Immature natural killer cell (primary cell): Measurements from ENCODE around the gene EEIG1. TPM values are rescaled to one million over a fixed set of nuclear protein-coding genes. Genes with fewer than 3 reads are reported as not detected.
A peak's percentile ranks its signal among the peaks of the same experiment; 100 is the strongest.
"Not testable (repeated sequence)": the region's sequence is repeated elsewhere in the genome, so short reads cannot be mapped to it uniquely, and the experiment has no call there.

Experiments used
- DNase-seq, 3 donors: peaks; one replicate each; pipeline ENCODE4 v3.0.0; 2022; ENCODE audit warnings: mixed read lengths in 1 of 3
- H3K27ac Mint-ChIP-seq, 6 donors: one replicate each; pipeline ENCODE4 v1.8.0; 2020; ENCODE audit warnings: mixed read lengths in 6 of 6, mild to moderate bottlenecking in 5 of 6, inconsistent platforms in 4 of 6, moderate library complexity in 3 of 6
- H3K27me3 Mint-ChIP-seq, 3 donors: one replicate each; pipeline ENCODE4 v1.8.0; 2020 to 2021; ENCODE audit warnings: low read depth in 3 of 3, mild to moderate bottlenecking in 3 of 3, mixed read lengths in 3 of 3, moderate library complexity in 3 of 3, inconsistent platforms in 1 of 3
- H3K36me3 Mint-ChIP-seq, 3 donors: one replicate each; pipeline ENCODE4 v1.8.0; 2020; ENCODE audit warnings: mixed read lengths in 3 of 3, inconsistent platforms in 2 of 3, mild to moderate bottlenecking in 2 of 3
- H3K4me1 Mint-ChIP-seq, 2 donors: one replicate each; pipeline ENCODE4 v1.8.0; 2020; ENCODE audit warnings: inconsistent platforms in 2 of 2, mild to moderate bottlenecking in 2 of 2, mixed read lengths in 2 of 2, moderate library complexity in 1 of 2
- H3K4me3 Mint-ChIP-seq, 5 donors: one replicate each; pipeline ENCODE4 v1.8.0; 2020; ENCODE audit warnings: mild to moderate bottlenecking in 5 of 5, mixed read lengths in 5 of 5, inconsistent platforms in 3 of 5, moderate library complexity in 3 of 5
- H3K9me3 Mint-ChIP-seq, 6 donors: one replicate each; pipeline ENCODE4 v1.8.0; 2020; ENCODE audit warnings: mild to moderate bottlenecking in 6 of 6, mixed read lengths in 6 of 6, inconsistent platforms in 4 of 6, moderate library complexity in 3 of 6
- polyA plus RNA-seq, 3 donors: library from polyadenylated mRNA; unstranded; fragments of 300-500 nt; fragmentation: Illumina TruSeq; gene quantifications; one replicate each; pipeline ENCODE4 v1.2.3, GENCODE V29; 2021

EEIG1 gene
- polyA plus RNA-seq = 10 to 100 TPM in 2 of 3 donors, 1 to 10 TPM in 1; 7.6 to 19.6 (median 14.7) TPM

DNA sequence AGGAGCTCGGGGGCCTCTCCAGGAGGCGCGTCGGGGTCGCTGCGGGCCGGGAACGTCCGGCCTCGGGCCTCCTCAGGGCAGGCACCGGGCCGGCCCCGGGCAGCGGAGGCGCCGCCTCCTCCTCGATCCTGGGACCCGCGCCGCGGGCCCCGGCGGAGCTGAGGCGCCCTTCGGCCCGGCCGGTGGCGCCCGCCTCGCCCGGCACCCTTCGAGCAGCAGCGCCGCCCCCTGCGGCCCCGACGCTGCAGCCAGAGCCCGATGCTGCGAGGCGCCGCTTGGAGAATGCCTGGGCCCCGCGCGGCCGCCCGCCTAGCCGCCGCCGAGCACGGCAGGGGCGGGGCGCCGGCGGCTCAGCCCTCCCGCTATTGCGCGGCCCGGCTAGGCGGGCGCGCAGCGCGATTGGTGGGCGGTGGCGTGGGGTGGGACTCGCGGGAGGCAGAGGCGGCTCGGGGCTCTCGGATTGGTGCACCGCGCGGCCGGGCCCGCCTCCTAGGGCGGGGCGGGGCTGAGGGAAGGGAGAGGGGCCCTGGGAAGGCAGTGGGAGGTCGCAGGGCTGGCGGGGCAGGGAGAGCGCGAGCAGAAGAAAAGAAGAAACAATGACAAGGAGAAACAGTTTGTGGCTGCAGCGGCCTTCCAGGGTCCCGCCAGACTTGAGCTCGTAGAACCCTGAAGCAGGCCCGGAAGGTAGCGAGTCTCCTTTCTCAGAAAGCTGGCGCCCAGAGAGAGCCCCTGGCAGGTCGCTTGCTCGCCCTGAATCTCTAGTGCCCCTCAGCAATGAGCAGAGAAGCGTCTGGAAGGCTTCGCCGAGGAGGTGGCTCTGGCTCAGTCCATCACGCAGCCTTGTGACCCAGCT is at the start of gene EEIG1:
EEIG1 (minus strand) TSS at position 284 of the 853 bp plus-strand sequence. CDS start 852 bp downstream, outside the sequence.
- no peaks in the 10 kb centered on the region for H3K9me3 Mint-ChIP-seq
- DNase-seq = peak; percentile 96 to 97 (median 96)
- no peaks in the 10 kb centered on the region for H3K36me3 Mint-ChIP-seq
- peak within 1 kb of the TSS; percentile 76 to 94 (median 90) for H3K27ac Mint-ChIP-seq
- peaks cover 1 to 5% (median 2%) of the 10 kb centered on the region in 3 donors for H3K27me3 Mint-ChIP-seq
- H3K4me3 Mint-ChIP-seq = peak within 1 kb of the TSS; percentile 86 to 94 (median 91)
- H3K4me1 Mint-ChIP-seq = peaks cover 30 to 32% of the 10 kb centered on the region in 2 donors

DNA sequence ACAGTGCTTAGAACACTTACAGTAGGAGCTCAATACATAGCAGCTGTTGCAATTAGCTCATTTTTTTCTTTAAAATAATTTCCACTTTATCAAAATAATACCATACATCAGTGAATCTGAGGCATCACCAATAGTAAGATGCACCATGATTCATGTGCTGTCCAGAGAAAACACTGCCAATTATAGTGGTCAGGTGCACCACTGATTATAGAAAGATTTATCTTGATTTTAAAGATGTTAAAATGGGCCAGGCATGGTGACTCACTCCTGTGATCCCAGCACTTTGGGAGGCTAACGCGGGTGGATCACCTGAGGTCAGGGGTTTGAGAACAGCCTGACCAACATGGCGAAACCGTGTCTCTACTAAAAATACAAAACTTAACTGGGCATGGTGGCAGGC is 46.9 kb upstream of the EEIG1 start:
- Mint-ChIP-seq H3K27me3 (peaks cover 2 to 18% (median 11%) of the 10 kb centered on the region in 3 donors), H3K4me1 (peaks cover 72 to 77% of the 10 kb centered on the region in 2 donors), H3K27ac (peak overlapping the region; percentile 94 to 98 (median 95)), H3K4me3 (peak overlapping the region; percentile 38 to 86 (median 75)), H3K9me3 (no peaks in the 10 kb centered on the region), H3K36me3 (no peaks in the 10 kb centered on the region)
- no peak for DNase-seq

DNA sequence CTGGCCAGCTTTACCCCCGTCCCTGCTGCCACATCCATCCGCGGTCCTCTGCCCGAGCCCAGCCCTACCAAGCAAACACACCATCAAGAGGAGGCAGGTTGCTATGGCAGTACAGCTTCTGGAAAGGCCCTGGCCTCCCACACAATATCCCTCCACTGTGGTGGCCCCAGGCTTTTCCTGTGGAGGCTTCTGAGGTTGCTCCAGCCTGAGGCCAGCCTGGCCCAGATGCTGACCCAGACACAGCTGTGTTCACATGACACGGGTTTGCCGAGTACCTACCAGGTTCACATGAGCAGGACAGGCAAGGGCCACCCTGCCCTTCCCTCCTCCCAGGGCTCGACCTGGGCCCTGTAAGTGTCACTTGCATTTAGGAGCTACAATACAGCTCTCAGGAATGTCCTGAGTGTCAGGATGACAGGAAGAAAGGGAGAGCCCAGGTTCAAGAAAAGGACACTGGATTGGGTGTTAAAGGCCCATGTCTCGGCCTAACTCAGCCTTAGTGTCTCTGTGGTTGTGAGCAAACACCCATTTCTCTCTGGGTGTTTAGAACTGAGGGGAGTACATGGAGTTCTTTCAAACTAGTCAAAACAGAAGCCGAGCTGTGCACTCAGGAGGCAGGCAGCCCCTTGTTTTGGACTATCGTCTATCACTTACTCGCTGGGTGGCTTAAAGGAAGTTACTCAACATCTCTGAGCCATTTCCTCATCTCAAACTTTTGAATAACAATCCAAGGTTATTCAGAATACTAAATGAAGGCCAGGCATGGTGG is 46.2 kb upstream of the EEIG1 start:
- peaks cover 2 to 18% (median 11%) of the 10 kb centered on the region in 3 donors for H3K27me3 Mint-ChIP-seq
- no peaks in the 10 kb centered on the region for H3K9me3 Mint-ChIP-seq
- H3K4me1 Mint-ChIP-seq = peaks cover 79 to 84% of the 10 kb centered on the region in 2 donors
- peak overlapping the region; percentile 94 to 98 (median 95) for H3K27ac Mint-ChIP-seq
- peak overlapping the region; percentile 38 to 86 (median 76) for H3K4me3 Mint-ChIP-seq
- H3K36me3 Mint-ChIP-seq = no peaks in the 10 kb centered on the region
- peak; percentile 57 to 71 (median 60) for DNase-seq

DNA sequence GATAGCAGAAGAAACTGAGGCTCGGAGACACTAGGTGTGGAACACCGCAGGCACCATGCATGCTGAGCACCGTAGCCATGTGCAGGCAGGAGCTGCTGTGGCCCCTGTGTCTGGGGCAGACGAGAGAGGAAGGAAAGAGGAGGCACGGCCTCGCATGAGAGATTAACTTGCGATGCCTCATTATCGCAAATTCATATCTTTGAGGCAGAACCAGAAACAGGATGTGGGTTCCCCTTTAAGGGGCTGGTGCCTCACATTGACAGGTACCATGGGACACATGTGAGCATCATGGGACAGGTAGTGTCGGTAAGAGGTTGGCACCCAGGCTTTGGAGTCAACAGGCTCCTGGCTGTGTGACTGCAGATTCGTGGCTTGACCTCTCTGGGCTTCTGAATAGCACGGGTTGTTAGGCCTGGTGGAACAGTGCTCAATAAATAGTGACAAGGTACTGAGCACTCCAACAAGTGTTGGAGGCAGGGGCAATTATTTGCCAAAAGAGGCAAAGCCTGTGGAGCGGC is 45.5 kb upstream of the EEIG1 start:
- peaks cover 84 to 86% of the 10 kb centered on the region in 2 donors for H3K4me1 Mint-ChIP-seq
- H3K9me3 Mint-ChIP-seq = no peaks in the 10 kb centered on the region
- DNase-seq = peak; percentile 78 to 82 (median 80)

DNA sequence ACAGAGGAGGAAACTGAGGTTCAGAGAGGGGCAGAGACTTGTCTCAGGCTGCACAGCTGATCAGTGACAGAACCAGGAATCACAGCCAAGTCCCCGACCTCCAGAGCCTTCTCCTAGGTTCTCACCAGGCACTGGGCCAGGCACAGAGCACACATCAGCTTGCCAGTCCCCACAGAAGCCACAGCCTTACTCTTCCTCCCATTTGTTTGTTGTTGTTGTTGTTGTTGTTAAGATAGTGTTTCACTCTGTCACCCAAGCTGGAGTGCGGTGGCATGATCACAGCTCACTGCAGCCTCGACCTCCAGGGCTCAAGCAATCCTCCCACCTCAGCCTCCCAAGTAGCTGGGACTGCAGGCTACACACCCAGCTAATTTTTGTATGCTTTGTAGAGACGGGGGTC is 44.9 kb upstream of the EEIG1 start:
- Mint-ChIP-seq H3K9me3 (no peaks in the 10 kb centered on the region), H3K27me3 (peaks cover 2 to 16% (median 11%) of the 10 kb centered on the region in 3 donors), H3K36me3 (no peaks in the 10 kb centered on the region), H3K27ac (peak overlapping the region; percentile 94 to 98 (median 95)), H3K4me3 (peak overlapping the region; percentile 38 to 86 (median 75)), H3K4me1 (peaks cover 82 to 86% of the 10 kb centered on the region in 2 donors)
- peak in 1 of 3 donors; percentile 24 for DNase-seq

More for the DNA sequence above, 45.5 kb upstream of the EEIG1 start:
- Mint-ChIP-seq H3K4me3 (peak overlapping the region; percentile 38 to 86 (median 75)), H3K36me3 (no peaks in the 10 kb centered on the region), H3K27ac (peak overlapping the region; percentile 94 to 98 (median 95)), H3K27me3 (peaks cover 2 to 18% (median 11%) of the 10 kb centered on the region in 3 donors)

DNA sequence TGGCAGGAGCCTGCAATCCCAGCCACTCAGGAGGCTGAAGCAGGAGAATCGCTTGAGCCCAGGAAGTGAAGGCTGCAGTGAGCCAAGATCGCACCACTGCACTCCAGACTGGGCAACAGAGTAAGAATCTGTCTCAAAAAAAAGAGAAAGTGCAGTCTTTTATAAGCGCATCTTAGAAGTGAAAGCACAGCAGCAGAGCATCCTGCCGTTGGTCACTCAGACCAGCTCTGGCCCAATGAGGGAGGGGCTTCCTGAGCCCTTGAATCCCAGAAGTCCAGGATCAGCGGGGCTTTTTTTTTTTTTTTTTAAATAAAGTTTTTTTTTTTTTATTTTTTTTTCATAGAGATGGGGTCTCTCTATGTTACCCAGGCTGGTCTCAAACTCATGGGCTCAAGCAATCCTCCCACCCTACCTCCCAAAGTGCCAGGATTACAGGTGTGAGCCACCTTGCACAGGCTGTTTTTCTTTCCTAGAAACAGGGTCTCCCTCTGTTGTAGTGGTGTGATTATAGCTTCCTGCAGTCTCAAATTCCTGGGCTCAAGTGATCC is 44.0 kb upstream of the EEIG1 start:
- peak in 1 of 3 donors; percentile 26 for DNase-seq
- Mint-ChIP-seq H3K36me3 (no peaks in the 10 kb centered on the region), H3K9me3 (no peaks in the 10 kb centered on the region), H3K27ac (peak overlapping the region; percentile 94 to 98 (median 95)), H3K4me1 (peaks cover 79 to 82% of the 10 kb centered on the region in 2 donors), H3K4me3 (peak overlapping the region; percentile 40 to 86 (median 53)), H3K27me3 (peaks cover 2 to 16% (median 11%) of the 10 kb centered on the region in 3 donors)

DNA sequence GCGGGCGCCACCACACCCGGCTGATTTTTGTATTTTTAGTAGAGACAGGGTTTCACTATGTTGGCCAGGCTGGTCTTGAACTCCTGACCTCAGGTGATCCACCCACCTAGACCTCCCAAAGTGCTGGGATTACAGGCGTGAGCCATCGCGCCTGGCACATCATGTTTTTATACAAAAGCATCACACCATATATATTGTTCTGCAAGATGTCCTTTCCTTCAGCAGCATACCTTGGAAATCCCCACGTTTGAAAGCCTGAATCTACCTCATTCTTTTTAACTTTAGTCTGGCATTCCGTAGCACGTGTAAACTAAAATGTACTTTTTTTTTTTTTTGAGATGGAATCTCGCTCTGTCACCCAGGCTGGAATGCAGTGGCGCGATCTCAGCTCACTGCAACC is 42.9 kb upstream of the EEIG1 start:
- Mint-ChIP-seq H3K4me1 (peaks cover 70 to 73% of the 10 kb centered on the region in 2 donors), H3K27ac (peak overlapping the region in 3 of 6 donors; percentile 6 to 42 (median 26)), H3K27me3 (peaks cover 2 to 16% (median 11%) of the 10 kb centered on the region in 3 donors)
- not testable (repeated sequence) for H3K36me3 Mint-ChIP-seq, H3K4me3 Mint-ChIP-seq, H3K9me3 Mint-ChIP-seq, DNase-seq

DNA sequence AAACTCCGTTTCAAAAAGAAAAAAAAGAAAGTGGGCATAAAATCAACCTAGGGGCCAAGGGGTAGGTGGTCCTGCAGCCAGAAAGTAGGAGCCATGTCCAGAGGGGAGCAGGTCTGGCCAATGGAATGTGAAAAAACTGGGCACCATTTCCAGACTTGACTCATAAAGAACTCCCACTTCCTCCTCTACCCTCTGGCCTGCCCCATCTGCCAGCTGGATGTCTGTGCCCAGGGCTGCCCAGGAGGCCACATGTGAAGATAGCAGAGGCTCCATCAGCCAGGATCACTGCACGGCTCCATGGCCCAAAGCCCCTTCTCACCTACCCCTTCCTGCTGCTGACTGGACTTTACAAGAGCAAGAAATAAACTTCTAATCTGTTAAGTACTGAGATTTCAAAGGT is 42.1 kb upstream of the EEIG1 start:
- Mint-ChIP-seq H3K27me3 (peaks cover 2 to 16% (median 11%) of the 10 kb centered on the region in 3 donors), H3K4me1 (peaks cover 63 to 65% of the 10 kb centered on the region in 2 donors), H3K36me3 (no peaks in the 10 kb centered on the region), H3K9me3 (no peaks in the 10 kb centered on the region), H3K27ac (peak overlapping the region in 3 of 6 donors; percentile 36 to 68 (median 67)), H3K4me3 (peak overlapping the region in 2 of 5 donors; percentile 6 to 29)
- DNase-seq = no peak

DNA sequence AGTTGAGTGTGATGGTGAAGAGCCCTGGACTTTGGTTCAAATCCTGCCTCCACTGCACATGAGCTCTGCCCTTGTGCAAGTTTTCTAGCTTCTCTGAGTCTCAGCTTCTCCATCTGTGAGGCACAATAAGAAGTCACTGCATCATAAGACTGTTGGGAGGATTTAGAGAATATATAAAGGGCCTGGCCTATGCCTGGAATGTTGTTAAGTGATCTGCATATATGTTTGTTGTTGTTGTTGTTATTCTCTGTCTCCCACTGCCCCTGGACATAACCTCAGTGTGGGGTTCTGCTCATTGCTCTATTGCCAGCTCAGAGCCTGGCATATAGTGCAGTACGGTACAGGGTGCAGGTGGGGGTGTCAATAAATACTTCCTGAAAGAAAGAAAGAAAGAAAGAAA is 40.3 kb upstream of the EEIG1 start:
- H3K4me3 Mint-ChIP-seq = peak overlapping the region in 2 of 5 donors; percentile 36 to 47
- no peak for DNase-seq
- H3K36me3 Mint-ChIP-seq = no peaks in the 10 kb centered on the region
- H3K9me3 Mint-ChIP-seq = no peaks in the 10 kb centered on the region
- H3K4me1 Mint-ChIP-seq = peaks cover 45 to 47% of the 10 kb centered on the region in 2 donors
- peaks cover 2 to 9% (median 8%) of the 10 kb centered on the region in 3 donors for H3K27me3 Mint-ChIP-seq
- H3K27ac Mint-ChIP-seq = peak overlapping the region; percentile 32 to 87 (median 78)

DNA sequence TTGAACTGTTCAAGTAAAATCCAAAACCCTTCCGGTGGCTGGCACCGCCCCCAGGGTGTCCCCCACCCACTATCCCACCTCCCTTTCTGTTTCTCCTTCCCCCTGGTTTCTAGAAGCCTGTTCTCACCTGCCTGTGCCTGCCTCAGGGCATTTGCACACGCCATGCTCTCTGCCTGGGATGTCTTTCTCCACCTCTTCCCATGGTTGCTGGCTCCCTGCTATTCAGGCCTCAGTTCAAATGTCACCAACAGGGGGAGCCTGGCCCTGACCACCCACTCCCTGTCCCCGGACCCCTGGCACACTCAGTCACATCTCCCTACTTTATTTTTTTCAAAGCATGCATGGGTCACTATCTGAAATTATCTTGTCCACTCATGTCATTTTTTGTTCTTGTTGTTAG is 39.9 kb upstream of the EEIG1 start:
- no peaks in the 10 kb centered on the region for H3K9me3 Mint-ChIP-seq
- H3K27me3 Mint-ChIP-seq = peaks cover 2 to 7% (median 7%) of the 10 kb centered on the region in 3 donors
- peaks cover 41 to 43% of the 10 kb centered on the region in 2 donors for H3K4me1 Mint-ChIP-seq
- no peak overlapping the region for H3K4me3 Mint-ChIP-seq
- no peak for DNase-seq
- no peaks in the 10 kb centered on the region for H3K36me3 Mint-ChIP-seq
- H3K27ac Mint-ChIP-seq = peak overlapping the region in 3 of 6 donors; percentile 23 to 32 (median 32)

DNA sequence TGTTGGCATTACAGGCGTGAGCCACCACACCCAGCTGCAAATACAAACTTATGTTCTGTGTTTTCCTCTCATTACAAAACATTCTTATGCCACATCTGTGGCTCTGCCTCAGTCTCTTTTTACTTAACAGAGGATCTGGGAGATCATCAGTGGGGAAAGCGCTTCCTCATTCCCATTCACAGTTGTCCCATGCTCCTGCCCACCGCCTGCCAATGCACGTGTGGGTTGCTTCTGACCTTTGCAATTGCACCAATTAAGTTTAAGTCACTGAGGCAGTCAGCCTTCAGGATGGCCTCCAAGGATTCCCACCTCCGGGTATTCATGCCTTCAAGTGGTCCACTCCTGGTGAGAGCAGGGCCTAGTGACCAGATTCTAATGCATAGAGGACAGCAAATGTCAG is 34.9 kb upstream of the EEIG1 start:
- Mint-ChIP-seq H3K27me3 (peaks cover 0 to 9% (median 0%) of the 10 kb centered on the region in 3 donors), H3K4me3 (no peak overlapping the region), H3K9me3 (no peaks in the 10 kb centered on the region), H3K36me3 (no peaks in the 10 kb centered on the region), H3K4me1 (peaks cover 0 to 1% of the 10 kb centered on the region in 2 donors), H3K27ac (no peak overlapping the region)
- DNase-seq = no peak

DNA sequence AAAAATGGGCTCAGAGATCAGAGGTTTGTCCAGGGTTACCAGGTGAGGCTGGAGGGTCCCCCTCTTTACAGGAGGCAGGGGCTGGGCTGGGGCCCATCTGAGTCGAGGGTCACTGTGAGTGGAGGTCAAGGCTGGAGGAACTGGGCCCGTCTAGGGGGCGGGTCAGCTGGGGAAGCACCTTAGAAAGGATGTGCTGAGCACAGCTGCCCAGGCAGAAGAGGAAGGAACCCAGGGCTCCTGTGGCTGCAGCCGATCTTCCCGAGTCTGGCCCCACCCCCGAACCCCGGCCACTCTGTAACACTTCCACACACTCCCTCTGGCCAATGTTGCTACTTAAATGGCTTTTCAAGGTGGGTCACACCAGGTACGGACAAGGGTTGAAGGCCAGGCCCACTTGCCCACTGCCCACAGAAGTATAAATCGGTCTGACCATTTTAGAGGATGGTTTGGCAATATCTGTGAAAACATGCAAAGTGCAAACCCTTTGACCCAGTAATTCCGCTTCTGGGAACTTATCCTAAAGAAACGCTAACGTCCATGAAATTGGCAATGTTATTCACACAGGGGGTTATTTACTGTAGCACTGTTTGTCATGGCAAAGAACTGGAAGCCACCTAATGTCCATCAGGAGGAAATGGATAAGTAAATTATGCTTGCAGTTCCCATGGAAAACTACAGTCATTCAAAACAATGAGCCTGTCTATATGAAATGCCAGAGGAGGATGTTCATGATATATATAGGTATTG is 30.5 kb upstream of the EEIG1 start:
- Mint-ChIP-seq H3K27me3 (peaks cover 0 to 9% (median 2%) of the 10 kb centered on the region in 3 donors), H3K27ac (peak overlapping the region in 1 of 6 donors; percentile 40), H3K36me3 (peaks cover 0 to 7% (median 0%) of the 10 kb centered on the region in 3 donors), H3K9me3 (peaks cover 0 to 4% (median 0%) of the 10 kb centered on the region in 6 donors), H3K4me1 (peaks cover 17 to 19% of the 10 kb centered on the region in 2 donors), H3K4me3 (no peak overlapping the region)
- no peak for DNase-seq
